K562 (cell line): ENCODE measurements around the gene PODN. TPM values are rescaled to one million over a fixed set of nuclear protein-coding genes. Genes with fewer than 3 reads are reported as not detected.
A peak's percentile ranks its signal among the peaks of the same experiment; 100 is the strongest.

Experiments
- ARID2 ChIP-seq: fragments of 450-650 bp; IDR thresholded peaks from 2 replicates; pipeline ENCODE4 v1.6.1; 2017; ENCODE audit warnings: antibody characterized with exemption, mild to moderate bottlenecking
- BCOR ChIP-seq: fragments of 450-650 bp; IDR thresholded peaks from 2 replicates; pipeline ENCODE4 v1.6.1; 2016
- CBX3 ChIP-seq, 2 experiments: IDR thresholded peaks; 1 replicate in 1 of 2; 2 replicates in 1 of 2; pipeline ENCODE4 v1.6.1; 2012; ENCODE audit warnings: inconsistent platforms in 2 of 2, low read length in 2 of 2, borderline replicate concordance in 1 of 2, control low read depth in 1 of 2
- CTBP1 ChIP-seq: fragments of 450-650 bp; IDR thresholded peaks from 2 replicates; pipeline ENCODE4 v1.6.1; 2016; ENCODE audit warnings: borderline replicate concordance
- ETV5 ChIP-seq: sonication (generic); formaldehyde crosslinking; IDR thresholded peaks from 2 replicates; pipeline ENCODE4 v1.4.0; 2020; ENCODE audit warnings: low read depth, mild to moderate bottlenecking, missing genetic modification reagents
- FOS ChIP-seq: IDR thresholded peaks from 3 replicates; pipeline ENCODE4 v1.6.1; 2011; ENCODE audit not compliant: insufficient read length; ENCODE audit errors: extremely low read depth
- FOXA3 ChIP-seq, 2 experiments: fragments of 450-650 bp in 1 of 2; sonication (generic) in 1 of 2; formaldehyde crosslinking; IDR thresholded peaks in 1 of 2; conservative IDR thresholded peaks in 1 of 2; 2 replicates each; pipeline versions ENCODE4 v1.4.0 to v1.8.0; 2020 to 2022; ENCODE audit warnings: mild to moderate bottlenecking in 2 of 2, missing genetic modification reagents in 1 of 2
- GATAD2A ChIP-seq: fragments of 450-650 bp; IDR thresholded peaks from 2 replicates; pipeline ENCODE4 v1.6.1; 2017
- HDAC1 ChIP-seq, 2 experiments: fragments of 450-650 bp; IDR thresholded peaks; 2 replicates each; pipeline ENCODE4 v1.6.1; 2016 to 2017; ENCODE audit warnings: inconsistent platforms in 1 of 2, mild to moderate bottlenecking in 1 of 2, moderate library complexity in 1 of 2
- HDAC3 ChIP-seq: fragments of 450-650 bp; IDR thresholded peaks from 2 replicates; pipeline ENCODE4 v1.6.1; 2018; ENCODE audit warnings: borderline replicate concordance, mild to moderate bottlenecking, moderate library complexity; ENCODE audit not compliant: partially characterized antibody
- KLF13 ChIP-seq: fragments of 450-650 bp; IDR thresholded peaks from 2 replicates; pipeline ENCODE4 v1.6.1; 2016; ENCODE audit warnings: missing genetic modification characterization, low read depth, mild to moderate bottlenecking, missing compliant biosample characterization, moderate library complexity, borderline replicate concordance
- MTA1 ChIP-seq: fragments of 450-650 bp; IDR thresholded peaks from 2 replicates; pipeline ENCODE4 v1.6.1; 2017; ENCODE audit warnings: borderline replicate concordance
- NR1H2 ChIP-seq: sonication (generic); formaldehyde crosslinking; IDR thresholded peaks from 2 replicates; pipeline ENCODE4 v1.4.0; 2020; ENCODE audit warnings: mild to moderate bottlenecking, missing genetic modification reagents
- TEAD2 ChIP-seq: fragments of 450-650 bp; IDR thresholded peaks from 2 replicates; pipeline ENCODE4 v1.6.1; 2016; ENCODE audit warnings: missing genetic modification characterization, control low read depth, missing compliant biosample characterization
- ZNF395 ChIP-seq: fragments of 200-800 bp; sonication (Bioruptor generic); IDR thresholded peaks from 2 replicates; pipeline ENCODE4 v1.6.1; 2017; ENCODE audit warnings: missing genetic modification characterization, missing compliant biosample characterization
- ZNF699 ChIP-seq: fragments of 250-450 bp; sonication (Bioruptor Pico); IDR thresholded peaks from 2 replicates; pipeline ENCODE4 v1.8.0; 2021; ENCODE audit warnings: mild to moderate bottlenecking, moderate library complexity; ENCODE audit not compliant: insufficient replicate concordance
- polyA plus RNA-seq, 8 experiments: library from polyadenylated mRNA; depleted of rRNA in 4 of 8; stranded (reverse) in 5 of 8; unstranded in 3 of 8; fragments of >200 nt; fragmentation: Nextera tagmentation in 2 of 8; fragmentation: Illumina TruSeq in 1 of 8; extraction: Ambion mirVana in 2 of 8; extraction: Trizol in 1 of 8; gene quantifications; 2 replicates each; pipeline versions ENCODE4 v1.2.1 to v1.2.3, GENCODE V29; 2011 to 2014; ENCODE audit warnings: inconsistent platforms in 1 of 8, missing spikeins in 1 of 8
- total RNA-seq, 7 experiments: library from RNA; depleted of rRNA in 6 of 7; stranded (reverse); fragments of >200 nt in 6 of 7; fragmentation: Illumina TruSeq in 2 of 7; extraction: Trizol in 2 of 7; gene quantifications; 2 replicates each; pipeline versions ENCODE4 v1.2.1 to v1.2.3, GENCODE V29; 2011 to 2021; ENCODE audit warnings: low replicate concordance in 1 of 7
- TF ChIP-seq, protein P1 (sequence below): fragments of 450-650 bp; IDR thresholded peaks from 2 replicates; pipeline ENCODE4 v1.6.1; 2017; ENCODE audit warnings: mild to moderate bottlenecking, moderate library complexity
- TF ChIP-seq, protein P2 (sequence below): fragments of 450-650 bp; IDR thresholded peaks from one replicate; pipeline ENCODE4 v1.6.1; 2018; ENCODE audit warnings: mild to moderate bottlenecking, moderate library complexity; ENCODE audit not compliant: partially characterized antibody
- TF ChIP-seq, protein P3 (sequence below): IDR thresholded peaks from 2 replicates; pipeline ENCODE4 v1.6.1; 2011; ENCODE audit warnings: borderline replicate concordance, low read depth, mild to moderate bottlenecking, moderate library complexity, low read length; ENCODE audit not compliant: insufficient read depth, poor library complexity, severe bottlenecking
- TF ChIP-seq, protein P4 (sequence below): fragments of 450-650 bp; IDR thresholded peaks from 2 replicates; pipeline ENCODE4 v1.6.1; 2016

Gene PODN
- total and polyA plus RNA-seq, 9 of the 15 experiments (the other 6 are each of a cell fraction or from before 2014, with no cell fraction given) = not detected

DNA sequence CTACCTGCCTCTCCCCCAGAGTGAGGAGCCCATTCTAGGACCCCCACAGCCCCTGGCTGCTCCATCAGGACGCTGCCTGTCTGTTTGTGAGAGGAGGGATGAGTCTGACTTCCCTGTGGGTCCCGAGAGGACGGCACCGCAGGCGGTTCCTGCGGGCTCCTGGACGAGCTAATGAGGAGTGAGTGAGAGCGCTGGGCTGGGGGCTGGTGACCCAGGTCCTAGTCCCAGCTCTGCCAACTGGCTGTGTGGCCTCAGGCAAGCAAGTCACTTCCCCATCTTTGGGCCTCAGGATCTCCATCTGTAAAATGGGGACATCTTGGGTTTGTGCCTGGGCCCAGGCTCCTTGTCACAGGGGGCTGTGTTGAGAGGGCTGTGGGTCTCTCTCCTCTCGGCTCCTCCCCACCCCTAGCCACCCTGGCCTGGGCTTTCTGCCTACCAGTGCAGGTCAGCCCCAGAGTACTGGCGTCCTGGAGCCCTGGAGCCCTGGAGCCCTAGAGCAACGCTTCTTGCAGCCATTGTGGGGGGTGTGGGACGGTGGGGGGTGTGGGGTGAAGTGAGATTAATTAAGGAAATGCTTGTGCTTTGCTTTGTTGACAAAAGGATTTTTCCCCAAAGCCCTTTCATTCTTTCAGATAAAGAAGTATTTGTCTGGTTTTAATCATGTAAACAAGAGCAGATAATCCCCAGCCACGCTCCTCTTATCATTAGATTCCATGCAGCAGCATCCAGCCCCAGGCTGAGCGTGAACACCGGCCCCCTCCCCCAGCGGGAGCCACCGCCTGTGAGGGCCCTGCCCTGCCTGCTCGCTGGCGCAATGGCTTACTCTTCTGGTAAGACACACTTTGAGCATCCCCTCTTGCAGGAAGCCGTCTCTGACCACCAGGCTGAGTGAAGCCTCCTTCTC is 53.6 kb downstream of the PODN start (continued):
- TF ChIP-seq CTBP1 (0 out of 2 replicates have a peak, but pooled peaks have one; percentile 27), HDAC1 (IDR thresholded peaks at IDR 0.05) (no peak), ZNF395 (no peak), ZNF699 (CRISPR knock-in tag) (no peak), TEAD2 (tag) (no peak), KLF13 (tag) (no peak), GATAD2A (no peak), MTA1 (no peak), FOXA3 (CRISPR knock-in tag; conservative IDR thresholded peaks at IDR 0.05 in 1 of 2, IDR thresholded peaks at IDR 0.05 in 1 of 2) (0 out of 4 replicates have a peak, but pooled peaks of 1 of the 2 experiments have one; percentile 19), ETV5 (CRISPR knock-in tag) (no peak), ARID2 (no peak), HDAC3 (no peak), CBX3 (IDR thresholded peaks at IDR 0.05; ENCODE audit: borderline replicate concordance in 1 of 2, low read length in 2 of 2) (no peak), BCOR (no peak), NR1H2 (CRISPR knock-in tag) (no peak), FOS (no peak)
- TF ChIP-seq, protein P1, sequence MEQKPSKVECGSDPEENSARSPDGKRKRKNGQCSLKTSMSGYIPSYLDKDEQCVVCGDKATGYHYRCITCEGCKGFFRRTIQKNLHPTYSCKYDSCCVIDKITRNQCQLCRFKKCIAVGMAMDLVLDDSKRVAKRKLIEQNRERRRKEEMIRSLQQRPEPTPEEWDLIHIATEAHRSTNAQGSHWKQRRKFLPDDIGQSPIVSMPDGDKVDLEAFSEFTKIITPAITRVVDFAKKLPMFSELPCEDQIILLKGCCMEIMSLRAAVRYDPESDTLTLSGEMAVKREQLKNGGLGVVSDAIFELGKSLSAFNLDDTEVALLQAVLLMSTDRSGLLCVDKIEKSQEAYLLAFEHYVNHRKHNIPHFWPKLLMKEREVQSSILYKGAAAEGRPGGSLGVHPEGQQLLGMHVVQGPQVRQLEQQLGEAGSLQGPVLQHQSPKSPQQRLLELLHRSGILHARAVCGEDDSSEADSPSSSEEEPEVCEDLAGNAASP = no peak
- TF ChIP-seq, protein P2, sequence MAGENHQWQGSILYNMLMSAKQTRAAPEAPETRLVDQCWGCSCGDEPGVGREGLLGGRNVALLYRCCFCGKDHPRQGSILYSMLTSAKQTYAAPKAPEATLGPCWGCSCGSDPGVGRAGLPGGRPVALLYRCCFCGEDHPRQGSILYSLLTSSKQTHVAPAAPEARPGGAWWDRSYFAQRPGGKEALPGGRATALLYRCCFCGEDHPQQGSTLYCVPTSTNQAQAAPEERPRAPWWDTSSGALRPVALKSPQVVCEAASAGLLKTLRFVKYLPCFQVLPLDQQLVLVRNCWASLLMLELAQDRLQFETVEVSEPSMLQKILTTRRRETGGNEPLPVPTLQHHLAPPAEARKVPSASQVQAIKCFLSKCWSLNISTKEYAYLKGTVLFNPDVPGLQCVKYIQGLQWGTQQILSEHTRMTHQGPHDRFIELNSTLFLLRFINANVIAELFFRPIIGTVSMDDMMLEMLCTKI = no peak
- TF ChIP-seq, protein P3, sequence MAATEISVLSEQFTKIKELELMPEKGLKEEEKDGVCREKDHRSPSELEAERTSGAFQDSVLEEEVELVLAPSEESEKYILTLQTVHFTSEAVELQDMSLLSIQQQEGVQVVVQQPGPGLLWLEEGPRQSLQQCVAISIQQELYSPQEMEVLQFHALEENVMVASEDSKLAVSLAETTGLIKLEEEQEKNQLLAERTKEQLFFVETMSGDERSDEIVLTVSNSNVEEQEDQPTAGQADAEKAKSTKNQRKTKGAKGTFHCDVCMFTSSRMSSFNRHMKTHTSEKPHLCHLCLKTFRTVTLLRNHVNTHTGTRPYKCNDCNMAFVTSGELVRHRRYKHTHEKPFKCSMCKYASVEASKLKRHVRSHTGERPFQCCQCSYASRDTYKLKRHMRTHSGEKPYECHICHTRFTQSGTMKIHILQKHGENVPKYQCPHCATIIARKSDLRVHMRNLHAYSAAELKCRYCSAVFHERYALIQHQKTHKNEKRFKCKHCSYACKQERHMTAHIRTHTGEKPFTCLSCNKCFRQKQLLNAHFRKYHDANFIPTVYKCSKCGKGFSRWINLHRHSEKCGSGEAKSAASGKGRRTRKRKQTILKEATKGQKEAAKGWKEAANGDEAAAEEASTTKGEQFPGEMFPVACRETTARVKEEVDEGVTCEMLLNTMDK = no peak
- TF ChIP-seq, protein P4, sequence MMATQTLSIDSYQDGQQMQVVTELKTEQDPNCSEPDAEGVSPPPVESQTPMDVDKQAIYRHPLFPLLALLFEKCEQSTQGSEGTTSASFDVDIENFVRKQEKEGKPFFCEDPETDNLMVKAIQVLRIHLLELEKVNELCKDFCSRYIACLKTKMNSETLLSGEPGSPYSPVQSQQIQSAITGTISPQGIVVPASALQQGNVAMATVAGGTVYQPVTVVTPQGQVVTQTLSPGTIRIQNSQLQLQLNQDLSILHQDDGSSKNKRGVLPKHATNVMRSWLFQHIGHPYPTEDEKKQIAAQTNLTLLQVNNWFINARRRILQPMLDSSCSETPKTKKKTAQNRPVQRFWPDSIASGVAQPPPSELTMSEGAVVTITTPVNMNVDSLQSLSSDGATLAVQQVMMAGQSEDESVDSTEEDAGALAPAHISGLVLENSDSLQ = no peak
